ENCODE data around the gene TGFA.

Gene TGFA

DNA sequence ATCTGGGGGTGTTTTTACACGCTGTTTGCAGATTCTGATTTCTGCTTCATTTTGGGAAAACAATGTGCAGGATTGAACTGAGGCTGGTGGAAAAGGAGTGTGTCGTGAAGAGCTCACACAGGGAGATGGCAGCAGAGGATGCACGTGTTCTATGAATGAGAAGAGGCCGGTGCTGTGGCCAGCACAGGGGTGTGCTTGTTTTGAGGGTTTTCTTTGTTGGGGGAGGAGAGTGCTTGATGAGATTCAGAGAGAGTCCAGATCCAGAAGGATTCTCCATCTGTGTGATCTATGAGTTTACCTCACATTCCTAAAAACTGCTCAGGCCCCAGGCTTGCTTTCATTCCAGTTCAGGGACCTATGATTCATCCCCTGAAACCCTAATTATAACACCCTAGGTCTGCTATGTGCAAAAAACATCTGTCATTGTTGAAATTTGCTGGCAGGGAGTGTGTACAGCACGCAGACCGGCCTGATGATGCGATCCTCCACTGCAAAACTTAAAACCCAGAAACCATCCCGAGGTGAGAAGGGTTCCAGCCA is 12.1 kb downstream of the TGFA start:
- H3K9me3 ChIP-seq (ENCODE audit: control insufficient read depth in 5 of 5, low read length in 5 of 5): peaks cover 0 to 8% (median 2%) of the 10 kb centered on the region in 5 donors
- no peaks in the 10 kb centered on the region for H3K36me3 ChIP-seq (ENCODE audit: control insufficient read depth in 5 of 5, insufficient read depth in 5 of 5, low read length in 5 of 5)
- no peak overlapping the region for H3K4me3 ChIP-seq (ENCODE audit: low read depth in 1 of 5, low read length in 5 of 5)
- H3K9ac ChIP-seq (ENCODE audit: low read length in 5 of 5): no peak overlapping the region
- H3K4me1 ChIP-seq (ENCODE audit: control insufficient read depth in 5 of 5, insufficient read depth in 5 of 5, low read length in 5 of 5): no peaks in the 10 kb centered on the region
- H3K27me3 ChIP-seq (ENCODE audit: control insufficient read depth in 5 of 5, insufficient read depth in 4 of 5, low read length in 5 of 5): peaks cover 0 to 5% (median 0%) of the 10 kb centered on the region in 5 donors
- no peak overlapping the region for H3K27ac ChIP-seq (ENCODE audit: low read depth, low read length)

DNA sequence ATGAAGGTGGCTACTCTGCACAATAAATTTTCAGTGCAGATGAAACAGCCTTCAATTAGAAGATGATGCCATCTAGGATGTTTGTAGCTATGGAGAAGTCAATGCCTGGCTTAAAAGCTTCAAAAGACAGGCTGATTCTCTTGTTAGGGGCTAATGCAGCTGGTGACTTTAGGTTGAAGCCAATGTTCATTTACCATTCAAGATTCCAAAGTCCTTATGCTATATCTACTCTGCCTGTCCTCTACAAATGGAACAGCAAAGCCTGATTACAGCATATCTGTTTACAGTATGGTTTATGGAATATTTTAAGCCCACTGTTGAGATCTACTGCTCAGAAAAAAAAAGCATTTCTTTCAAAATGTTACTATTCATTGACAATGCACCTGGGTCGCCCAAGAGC is 15.8 kb downstream of the TGFA start:
- H3K36me3 ChIP-seq (ENCODE audit: control insufficient read depth in 5 of 5, insufficient read depth in 5 of 5, low read length in 5 of 5): no peaks in the 10 kb centered on the region
- H3K27me3 ChIP-seq (ENCODE audit: control insufficient read depth in 5 of 5, insufficient read depth in 4 of 5, low read length in 5 of 5): peaks cover 0 to 5% (median 0%) of the 10 kb centered on the region in 5 donors
- H3K9ac ChIP-seq (ENCODE audit: low read length in 5 of 5): no peak overlapping the region
- no peaks in the 10 kb centered on the region for H3K4me1 ChIP-seq (ENCODE audit: control insufficient read depth in 5 of 5, insufficient read depth in 5 of 5, low read length in 5 of 5)
- H3K9me3 ChIP-seq (ENCODE audit: control insufficient read depth in 5 of 5, low read length in 5 of 5): peaks cover 0 to 12% (median 6%) of the 10 kb centered on the region in 5 donors
- no peak overlapping the region for H3K27ac ChIP-seq (ENCODE audit: low read depth, low read length)
- no peak overlapping the region for H3K4me3 ChIP-seq (ENCODE audit: low read depth in 1 of 5, low read length in 5 of 5)

DNA sequence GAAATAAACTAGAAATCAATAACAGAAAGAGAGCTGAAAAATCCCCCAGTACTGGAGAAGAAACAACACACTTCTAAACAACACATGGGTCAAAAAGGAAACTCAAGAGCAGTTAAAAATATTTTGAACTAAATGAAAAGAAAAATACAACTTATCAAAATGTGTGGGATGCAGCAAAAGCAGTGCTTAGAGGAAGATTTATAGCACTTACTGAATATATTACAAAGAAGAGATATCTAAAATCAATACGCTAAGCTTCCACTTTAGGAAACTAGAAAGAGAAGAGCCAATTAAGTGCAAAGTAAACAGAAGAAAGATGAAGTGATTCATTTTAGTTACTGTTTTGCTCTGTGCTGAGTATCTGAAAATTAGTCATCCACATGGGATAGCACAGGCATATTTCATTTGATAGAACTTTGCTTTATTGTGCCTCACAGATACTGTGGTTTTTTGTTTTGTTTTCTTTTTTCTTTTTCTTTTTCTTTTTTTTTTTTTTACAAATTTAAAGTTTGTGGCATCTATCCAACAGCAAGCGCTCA is 17.0 kb downstream of the TGFA start:
- H3K9ac ChIP-seq (ENCODE audit: low read length in 5 of 5): no peak overlapping the region
- H3K4me3 ChIP-seq (ENCODE audit: low read depth in 1 of 5, low read length in 5 of 5): no peak overlapping the region
- peaks cover 0 to 12% (median 6%) of the 10 kb centered on the region in 5 donors for H3K9me3 ChIP-seq (ENCODE audit: control insufficient read depth in 5 of 5, low read length in 5 of 5)
- H3K36me3 ChIP-seq (ENCODE audit: control insufficient read depth in 5 of 5, insufficient read depth in 5 of 5, low read length in 5 of 5): no peaks in the 10 kb centered on the region
- no peaks in the 10 kb centered on the region for H3K27me3 ChIP-seq (ENCODE audit: control insufficient read depth in 5 of 5, insufficient read depth in 4 of 5, low read length in 5 of 5)
- no peak overlapping the region for H3K27ac ChIP-seq (ENCODE audit: low read depth, low read length)
- peaks cover 0 to 2% (median 0%) of the 10 kb centered on the region in 5 donors for H3K4me1 ChIP-seq (ENCODE audit: control insufficient read depth in 5 of 5, insufficient read depth in 5 of 5, low read length in 5 of 5)

DNA sequence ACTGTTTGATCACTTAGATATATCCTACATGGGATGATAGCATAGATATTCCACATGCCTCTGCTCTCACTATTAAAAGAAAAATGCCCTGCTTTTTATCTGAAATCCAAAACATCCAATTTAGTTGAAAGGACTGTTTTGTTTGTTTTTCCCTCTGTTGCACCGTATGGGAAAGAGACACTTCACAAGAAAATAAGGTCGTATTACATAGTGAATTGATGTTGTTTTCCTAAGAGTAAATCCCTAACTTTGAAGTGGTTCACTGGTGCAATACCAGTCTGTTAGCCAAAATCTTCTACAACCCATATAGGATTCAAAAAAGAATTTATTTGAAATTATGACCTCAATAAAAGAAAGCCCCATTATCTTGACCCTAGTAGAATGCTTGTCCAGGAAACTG is 18.1 kb downstream of the TGFA start:
- H3K4me1 ChIP-seq (ENCODE audit: control insufficient read depth in 5 of 5, insufficient read depth in 5 of 5, low read length in 5 of 5): peaks cover 0 to 2% (median 0%) of the 10 kb centered on the region in 5 donors

DNA sequence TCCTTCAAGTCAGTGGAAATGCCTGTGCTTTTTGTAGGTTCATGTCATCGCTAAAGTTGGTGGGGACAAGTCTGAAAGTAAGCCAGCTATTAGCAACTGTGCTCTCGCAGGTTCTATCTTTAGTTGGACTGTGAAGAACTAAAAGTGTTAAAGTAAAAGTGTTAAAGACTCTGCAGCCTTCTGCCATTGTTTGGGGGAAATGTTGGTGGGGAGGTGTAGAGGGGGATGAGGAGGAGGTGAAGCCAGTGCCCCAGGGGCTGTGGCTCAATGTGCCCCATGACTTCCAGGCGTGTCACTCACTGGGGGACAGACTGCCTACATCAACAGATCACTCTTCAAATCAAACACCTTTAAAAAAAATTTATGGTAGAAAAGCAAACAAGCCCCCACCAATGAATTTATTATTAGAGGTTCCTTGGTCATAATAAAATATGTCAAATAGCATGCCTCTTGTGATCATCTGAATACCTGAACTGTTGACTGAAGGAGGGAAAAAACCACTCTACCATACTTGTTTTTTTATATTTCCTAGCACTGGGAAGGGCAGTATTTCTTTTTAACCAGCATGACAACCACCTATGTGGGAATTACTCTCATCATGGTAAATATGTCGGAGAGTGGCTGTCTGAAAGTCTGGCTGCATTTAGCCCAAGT is 19.3 kb downstream of the TGFA start:
- peaks cover 0 to 2% (median 0%) of the 10 kb centered on the region in 5 donors for H3K4me1 ChIP-seq (ENCODE audit: control insufficient read depth in 5 of 5, insufficient read depth in 5 of 5, low read length in 5 of 5)
- no peak overlapping the region for H3K9ac ChIP-seq (ENCODE audit: low read length in 5 of 5)
- H3K36me3 ChIP-seq (ENCODE audit: control insufficient read depth in 5 of 5, insufficient read depth in 5 of 5, low read length in 5 of 5): no peaks in the 10 kb centered on the region
- H3K9me3 ChIP-seq (ENCODE audit: control insufficient read depth in 5 of 5, low read length in 5 of 5): peaks cover 0 to 12% (median 6%) of the 10 kb centered on the region in 5 donors
- H3K27ac ChIP-seq (ENCODE audit: low read depth, low read length): no peak overlapping the region
- no peak overlapping the region for H3K4me3 ChIP-seq (ENCODE audit: low read depth in 1 of 5, low read length in 5 of 5)
- no peaks in the 10 kb centered on the region for H3K27me3 ChIP-seq (ENCODE audit: control insufficient read depth in 5 of 5, insufficient read depth in 4 of 5, low read length in 5 of 5)

More for the DNA sequence above, 18.1 kb downstream of the TGFA start:
- H3K4me3 ChIP-seq (ENCODE audit: low read depth in 1 of 5, low read length in 5 of 5): no peak overlapping the region
- H3K27me3 ChIP-seq (ENCODE audit: control insufficient read depth in 5 of 5, insufficient read depth in 4 of 5, low read length in 5 of 5): no peaks in the 10 kb centered on the region
- no peaks in the 10 kb centered on the region for H3K36me3 ChIP-seq (ENCODE audit: control insufficient read depth in 5 of 5, insufficient read depth in 5 of 5, low read length in 5 of 5)
- no peak overlapping the region for H3K27ac ChIP-seq (ENCODE audit: low read depth, low read length)
- H3K9me3 ChIP-seq (ENCODE audit: control insufficient read depth in 5 of 5, low read length in 5 of 5): peaks cover 0 to 12% (median 6%) of the 10 kb centered on the region in 5 donors
- no peak overlapping the region for H3K9ac ChIP-seq (ENCODE audit: low read length in 5 of 5)

DNA sequence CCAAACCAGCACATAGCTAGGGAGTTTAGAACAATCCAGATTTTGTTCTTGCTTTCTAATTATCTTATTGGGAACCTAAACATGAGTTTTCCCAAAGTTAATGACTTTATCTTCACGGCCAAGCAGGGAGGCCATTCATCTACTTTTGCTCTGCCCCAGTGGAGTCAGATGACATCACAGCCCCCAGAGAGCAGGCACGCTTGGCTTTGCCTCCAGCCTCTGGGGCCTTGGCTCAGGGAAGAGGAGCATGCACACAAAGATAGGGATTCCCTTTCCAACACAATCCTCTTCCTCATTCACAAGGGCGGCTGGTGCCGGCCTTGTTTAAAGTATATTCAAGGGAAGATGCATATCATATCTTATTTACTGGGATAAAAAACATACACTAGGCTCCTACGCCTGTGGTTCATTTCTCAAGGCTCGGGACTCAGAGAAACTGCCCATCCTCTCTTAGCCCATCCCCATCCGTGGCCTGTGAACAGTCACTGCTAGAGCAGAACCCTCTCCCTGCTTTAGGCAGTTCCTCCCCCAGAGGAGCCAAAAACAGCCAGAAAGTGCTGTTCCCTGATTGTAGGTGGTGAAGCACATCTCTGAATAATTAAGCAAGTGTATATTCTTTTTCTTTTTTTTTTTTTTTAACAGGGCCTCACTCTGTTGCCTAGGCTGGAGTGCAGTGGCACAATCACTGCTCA is 21.2 kb downstream of the TGFA start:
- H3K9me3 ChIP-seq (ENCODE audit: control insufficient read depth in 5 of 5, low read length in 5 of 5): peaks cover 0 to 6% (median 2%) of the 10 kb centered on the region in 5 donors
- H3K4me3 ChIP-seq (ENCODE audit: low read depth in 1 of 5, low read length in 5 of 5): no peak overlapping the region
- no peak overlapping the region for H3K27ac ChIP-seq (ENCODE audit: low read depth, low read length)
- peaks cover 0 to 2% (median 0%) of the 10 kb centered on the region in 5 donors for H3K4me1 ChIP-seq (ENCODE audit: control insufficient read depth in 5 of 5, insufficient read depth in 5 of 5, low read length in 5 of 5)
- H3K36me3 ChIP-seq (ENCODE audit: control insufficient read depth in 5 of 5, insufficient read depth in 5 of 5, low read length in 5 of 5): no peaks in the 10 kb centered on the region
- H3K9ac ChIP-seq (ENCODE audit: low read length in 5 of 5): no peak overlapping the region
- H3K27me3 ChIP-seq (ENCODE audit: control insufficient read depth in 5 of 5, insufficient read depth in 4 of 5, low read length in 5 of 5): peaks cover 0 to 3% (median 0%) of the 10 kb centered on the region in 5 donors

DNA sequence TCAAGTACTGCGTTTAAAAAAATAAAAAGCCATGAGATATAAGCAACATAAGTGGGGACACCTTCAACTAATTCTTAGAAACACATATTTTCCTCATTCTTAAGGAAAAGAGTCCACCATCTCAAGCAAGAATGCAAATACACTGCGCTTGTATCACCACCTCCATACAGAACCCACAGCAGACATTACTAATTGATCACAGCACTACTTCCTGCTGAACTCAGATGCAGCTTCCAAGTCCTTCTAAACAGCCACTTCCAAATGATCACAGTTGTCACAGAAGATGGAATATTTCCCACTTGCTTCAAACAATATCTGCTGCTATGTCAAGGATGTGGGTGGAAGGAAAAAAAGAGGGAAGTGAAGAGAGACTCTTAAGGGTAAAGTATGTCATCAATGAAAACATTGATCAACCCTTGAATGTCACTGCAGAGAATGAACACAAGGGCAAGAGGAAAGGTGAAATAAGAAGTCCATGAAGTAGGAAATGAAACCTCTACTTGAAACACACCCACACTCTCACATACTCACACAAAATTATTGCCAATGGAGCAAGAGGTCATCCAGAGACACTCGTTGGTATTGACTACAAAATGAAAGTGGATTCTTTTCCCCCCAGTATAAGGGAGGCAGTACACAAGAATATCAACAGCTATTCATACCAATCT is 22.1 kb downstream of the TGFA start:
- no peak overlapping the region for H3K27ac ChIP-seq (ENCODE audit: low read depth, low read length)
- no peak overlapping the region for H3K9ac ChIP-seq (ENCODE audit: low read length in 5 of 5)
- peaks cover 0 to 4% (median 2%) of the 10 kb centered on the region in 5 donors for H3K9me3 ChIP-seq (ENCODE audit: control insufficient read depth in 5 of 5, low read length in 5 of 5)
- peaks cover 0 to 2% (median 0%) of the 10 kb centered on the region in 5 donors for H3K4me1 ChIP-seq (ENCODE audit: control insufficient read depth in 5 of 5, insufficient read depth in 5 of 5, low read length in 5 of 5)
- no peak overlapping the region for H3K4me3 ChIP-seq (ENCODE audit: low read depth in 1 of 5, low read length in 5 of 5)
- H3K36me3 ChIP-seq (ENCODE audit: control insufficient read depth in 5 of 5, insufficient read depth in 5 of 5, low read length in 5 of 5): no peaks in the 10 kb centered on the region
- peaks cover 0 to 3% (median 0%) of the 10 kb centered on the region in 5 donors for H3K27me3 ChIP-seq (ENCODE audit: control insufficient read depth in 5 of 5, insufficient read depth in 4 of 5, low read length in 5 of 5)

DNA sequence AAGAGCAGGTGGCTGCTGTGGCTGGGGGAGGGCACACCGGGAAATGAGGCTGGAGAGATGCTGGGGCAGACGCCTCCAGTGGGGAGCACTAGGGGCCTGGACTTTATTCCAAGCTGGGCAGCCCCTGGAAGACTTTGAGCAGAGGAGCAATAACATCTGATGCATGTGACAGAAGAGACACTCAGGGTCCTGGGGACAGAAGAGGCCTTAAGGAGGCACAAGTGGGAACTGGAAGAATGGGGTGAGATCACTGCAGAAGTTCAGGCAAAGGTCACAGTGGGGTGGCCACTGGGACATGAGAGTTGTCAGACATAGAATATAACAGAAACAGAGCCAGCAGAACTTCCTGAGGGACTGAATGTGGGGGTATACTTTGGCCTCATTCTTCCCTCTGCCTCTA is 24.0 kb downstream of the TGFA start:
- Histone ChIP-seq H3K27ac (ENCODE audit: low read depth, low read length) (no peak overlapping the region), H3K4me1 (ENCODE audit: control insufficient read depth in 5 of 5, insufficient read depth in 5 of 5, low read length in 5 of 5) (peaks cover 0 to 6% (median 0%) of the 10 kb centered on the region in 5 donors), H3K27me3 (ENCODE audit: control insufficient read depth in 5 of 5, insufficient read depth in 4 of 5, low read length in 5 of 5) (peaks cover 0 to 3% (median 0%) of the 10 kb centered on the region in 5 donors), H3K9me3 (ENCODE audit: control insufficient read depth in 5 of 5, low read length in 5 of 5) (no peaks in the 10 kb centered on the region), H3K4me3 (ENCODE audit: low read depth in 1 of 5, low read length in 5 of 5) (no peak overlapping the region), H3K9ac (ENCODE audit: low read length in 5 of 5) (no peak overlapping the region), H3K36me3 (ENCODE audit: control insufficient read depth in 5 of 5, insufficient read depth in 5 of 5, low read length in 5 of 5) (no peaks in the 10 kb centered on the region)

DNA sequence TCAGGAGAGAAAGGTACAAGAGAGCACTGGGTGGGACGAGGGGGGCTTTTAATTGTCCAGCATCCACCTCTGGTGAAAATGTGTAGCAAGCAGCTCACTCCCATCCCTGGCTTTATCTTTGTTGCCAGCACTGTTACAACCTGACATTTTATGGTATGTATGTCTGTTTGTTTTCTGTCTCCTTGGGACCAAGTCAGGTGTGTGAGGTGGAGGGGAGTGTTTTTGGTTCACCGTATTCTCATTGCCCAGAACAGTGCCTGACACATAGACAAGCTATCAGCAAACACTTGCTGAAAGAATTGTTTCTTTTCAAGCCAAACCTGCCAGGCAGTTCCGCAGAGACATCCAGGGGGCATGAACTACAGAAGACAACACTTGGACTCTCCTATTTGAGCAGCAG is 24.7 kb downstream of the TGFA start:
- H3K9me3 ChIP-seq (ENCODE audit: control insufficient read depth in 5 of 5, low read length in 5 of 5): no peaks in the 10 kb centered on the region
- peaks cover 0 to 3% (median 0%) of the 10 kb centered on the region in 5 donors for H3K27me3 ChIP-seq (ENCODE audit: control insufficient read depth in 5 of 5, insufficient read depth in 4 of 5, low read length in 5 of 5)
- H3K4me3 ChIP-seq (ENCODE audit: low read depth in 1 of 5, low read length in 5 of 5): no peak overlapping the region
- H3K9ac ChIP-seq (ENCODE audit: low read length in 5 of 5): no peak overlapping the region
- no peaks in the 10 kb centered on the region for H3K36me3 ChIP-seq (ENCODE audit: control insufficient read depth in 5 of 5, insufficient read depth in 5 of 5, low read length in 5 of 5)
- peaks cover 0 to 13% (median 4%) of the 10 kb centered on the region in 5 donors for H3K4me1 ChIP-seq (ENCODE audit: control insufficient read depth in 5 of 5, insufficient read depth in 5 of 5, low read length in 5 of 5)
- no peak overlapping the region for H3K27ac ChIP-seq (ENCODE audit: low read depth, low read length)
